Hippocampal formation (tissue), 2 donors: ENCODE results near the gene CLEC5A.
A peak's percentile ranks its signal among the peaks of the same experiment; 100 is the strongest.
"Not testable (repeated sequence)": the region's sequence is repeated elsewhere in the genome, so short reads cannot be mapped to it uniquely, and the experiment has no call there.

Source experiments
- DNase-seq, 2 donors: peaks; one replicate each; lab custom pipeline; 2025; lab: John Stamatoyannopoulos, UW

The CLEC5A gene

DNA sequence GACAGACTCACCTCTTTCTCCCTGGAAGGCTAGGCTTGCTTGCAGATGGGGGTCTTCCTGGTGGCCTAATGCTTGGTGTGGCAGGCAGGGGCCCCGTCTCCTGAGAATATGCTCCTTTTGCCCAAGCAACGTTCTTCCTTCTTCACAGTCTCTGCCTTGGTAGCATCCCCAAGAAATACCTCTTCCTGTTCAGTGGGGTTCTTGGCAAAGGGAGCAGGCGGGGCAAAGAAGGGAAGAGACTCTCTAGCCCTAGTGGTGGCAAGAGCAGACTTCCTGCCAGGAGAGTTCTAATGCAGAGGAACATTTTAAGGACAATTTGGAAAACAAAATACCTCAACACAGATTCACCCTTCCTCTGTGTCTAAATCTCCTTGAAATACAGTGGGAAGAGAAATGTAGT, at the start of gene CLEC5A:
CLEC5A (minus strand) TSS at position 179 of the 400 bp plus-strand sequence. CDS start 682 bp downstream, outside the sequence.
- no peak for DNase-seq

DNA sequence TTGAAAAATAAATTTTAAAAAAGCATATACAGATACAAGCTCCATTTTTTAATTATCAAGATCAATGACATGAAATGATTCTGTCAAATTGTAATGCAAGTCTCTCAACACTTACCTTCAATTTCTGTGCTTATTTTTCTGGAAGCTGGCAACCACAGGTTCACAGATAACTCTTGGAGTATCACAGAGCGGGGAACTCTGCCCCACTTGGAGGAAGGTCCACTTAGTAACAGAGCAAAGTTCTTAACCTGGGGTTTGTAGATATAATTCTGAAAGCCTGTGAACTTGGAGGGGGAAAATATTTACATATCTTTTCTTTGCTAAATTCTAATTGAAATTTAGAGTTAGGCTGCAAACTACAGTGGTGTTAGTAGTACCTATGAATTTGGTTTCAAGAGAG, 46.6 kb upstream of the CLEC5A start:
- DNase-seq = no peak

DNA sequence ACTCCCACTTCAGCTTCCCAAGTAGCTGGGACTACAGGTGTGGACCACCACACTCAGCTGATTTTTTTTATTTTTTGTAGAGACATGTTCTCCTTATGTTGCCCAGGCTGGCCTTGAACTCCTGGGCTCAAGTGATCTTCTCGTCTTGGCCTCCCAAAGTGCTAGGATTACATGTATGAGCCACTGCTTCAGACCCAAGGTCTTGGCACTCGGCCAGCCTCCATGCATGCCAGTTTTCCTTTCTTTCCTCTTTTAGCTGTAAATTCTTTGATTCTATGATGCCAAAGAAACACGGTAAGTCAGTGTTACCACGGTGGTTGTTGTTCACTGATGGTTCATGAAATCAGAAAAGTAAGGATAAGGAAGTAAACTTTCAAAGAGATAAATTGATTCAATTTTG, 45.9 kb upstream of the CLEC5A start:
- no peak for DNase-seq

DNA sequence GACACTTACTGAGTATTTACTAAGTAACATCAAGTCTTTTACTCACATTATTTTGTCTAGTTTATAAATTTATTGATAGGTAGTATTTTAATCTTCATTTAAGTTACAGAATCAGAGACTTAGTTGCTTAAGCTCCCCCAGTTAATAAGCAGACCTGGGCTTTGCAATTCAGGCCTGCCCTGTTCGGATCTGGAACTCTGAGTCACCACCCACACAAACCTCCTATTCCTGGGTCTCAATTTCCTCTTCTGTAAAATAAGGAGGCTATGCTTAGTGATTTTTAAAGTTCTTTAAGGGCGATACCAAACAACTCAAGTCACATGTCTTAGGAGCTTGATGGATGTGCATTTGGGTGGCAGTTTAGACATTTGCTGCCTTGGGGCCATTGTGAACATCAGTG, 45.4 kb upstream of the CLEC5A start:
- DNase-seq = no peak

DNA sequence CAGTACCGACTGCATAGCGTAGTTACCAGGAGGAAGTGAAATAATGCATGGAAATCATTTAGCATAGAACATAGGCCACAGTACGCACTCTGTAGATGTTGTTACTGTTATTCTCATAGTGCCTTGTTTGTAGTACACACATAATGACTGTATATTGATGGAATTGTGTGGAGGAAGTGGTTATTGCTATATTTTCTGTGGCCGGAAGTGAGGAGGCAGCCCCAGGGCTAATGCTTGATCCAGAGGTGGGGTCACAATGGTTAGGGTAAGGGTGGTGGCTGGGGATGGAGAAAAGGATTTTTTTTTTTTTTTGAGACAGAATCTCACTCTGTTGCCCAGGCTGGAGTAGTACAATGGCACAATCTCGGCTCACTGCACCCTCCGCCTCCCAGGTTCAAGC, 44.4 kb upstream of the CLEC5A start:
- no peak for DNase-seq

DNA sequence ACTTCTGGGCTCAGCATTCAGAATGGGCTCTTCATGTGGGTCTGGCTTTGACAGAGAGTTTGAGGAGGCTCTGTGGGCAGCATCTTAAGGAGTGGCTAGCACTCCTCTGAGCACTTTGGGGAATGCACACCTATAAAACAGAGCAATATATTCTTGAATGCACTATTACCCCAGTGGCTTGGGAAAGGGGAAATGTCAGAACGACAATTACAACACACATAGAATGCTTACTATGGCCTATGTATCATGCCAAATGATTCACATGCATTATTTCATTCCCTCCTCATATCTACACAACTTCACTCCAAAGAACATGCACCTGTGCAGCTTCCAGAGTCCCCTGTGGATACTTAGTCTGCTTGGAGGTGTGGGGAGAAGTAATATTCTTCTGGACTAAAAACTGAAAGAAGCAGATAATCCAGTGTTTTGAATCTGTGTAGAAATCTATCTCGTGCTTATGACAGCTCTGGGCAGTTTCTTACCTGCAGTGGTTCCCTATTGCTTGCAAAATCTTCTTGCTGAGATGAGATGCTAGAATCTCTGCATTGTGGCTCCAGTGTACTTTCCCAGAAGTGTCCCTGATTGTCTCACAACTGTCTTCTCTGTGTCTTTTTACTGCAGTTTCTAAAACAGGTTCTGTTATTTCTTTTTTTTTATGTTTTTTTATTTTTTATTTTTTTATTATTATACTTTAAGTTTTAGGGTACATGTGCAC, 43.4 kb upstream of the CLEC5A start:
- no peak for DNase-seq

DNA sequence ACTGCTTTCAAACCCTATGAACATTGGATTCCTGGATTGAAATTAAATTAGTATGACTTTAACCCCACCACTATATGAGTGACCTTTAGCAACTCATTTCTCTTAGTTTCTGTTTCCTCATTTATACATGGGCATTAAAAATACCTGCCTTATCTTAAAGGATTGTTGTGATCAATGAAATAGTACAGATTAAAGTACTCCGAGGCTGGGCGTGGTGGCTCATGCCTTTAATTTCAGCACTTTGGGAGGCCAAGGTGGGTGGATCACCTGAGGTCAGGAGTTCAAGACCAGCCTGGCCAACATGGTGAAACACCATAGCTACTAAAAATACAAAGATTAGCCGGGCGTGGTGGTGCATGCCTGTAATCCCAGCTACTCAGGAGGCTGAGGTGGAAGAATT, 41.0 kb upstream of the CLEC5A start:
- not testable (repeated sequence) for DNase-seq

DNA sequence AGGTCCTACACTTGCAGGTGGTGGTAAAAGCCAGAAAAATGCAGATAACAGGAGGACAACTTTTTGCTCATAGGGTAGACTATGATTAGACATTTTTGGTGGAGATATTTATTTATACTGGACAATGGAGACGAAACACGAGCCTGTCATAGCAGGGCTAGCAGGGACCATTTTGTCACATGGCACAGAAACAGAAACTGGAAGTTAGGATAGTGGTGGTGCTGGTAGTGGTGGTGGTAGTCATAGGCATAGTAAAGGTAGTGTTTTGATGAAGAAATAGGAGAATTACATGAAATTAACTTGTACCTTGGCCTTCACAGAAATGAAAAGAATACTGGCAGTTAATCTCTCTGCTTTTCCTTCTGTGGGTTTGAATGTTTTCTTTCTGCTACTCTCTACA, 40.1 kb upstream of the CLEC5A start:
- DNase-seq = no peak

DNA sequence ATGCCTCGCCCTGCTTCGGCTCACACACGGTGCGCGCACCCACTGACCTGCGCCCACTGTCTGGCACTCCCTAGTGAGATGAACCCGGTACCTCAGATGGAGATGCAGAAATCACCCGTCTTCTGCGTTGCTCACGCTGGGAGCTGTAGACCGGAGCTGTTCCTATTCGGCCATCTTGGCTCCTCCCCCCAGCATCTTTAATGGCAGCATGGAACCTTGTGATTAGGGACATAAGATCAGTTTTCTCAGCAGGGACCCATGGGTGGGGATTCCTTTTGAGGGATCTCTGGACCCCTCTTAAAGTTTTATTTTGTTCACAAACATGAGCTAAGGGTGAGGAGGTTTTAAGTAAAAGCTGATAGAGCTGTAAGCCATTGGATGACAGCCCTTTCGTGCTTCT, 39.2 kb upstream of the CLEC5A start:
- DNase-seq = not testable (repeated sequence)

DNA sequence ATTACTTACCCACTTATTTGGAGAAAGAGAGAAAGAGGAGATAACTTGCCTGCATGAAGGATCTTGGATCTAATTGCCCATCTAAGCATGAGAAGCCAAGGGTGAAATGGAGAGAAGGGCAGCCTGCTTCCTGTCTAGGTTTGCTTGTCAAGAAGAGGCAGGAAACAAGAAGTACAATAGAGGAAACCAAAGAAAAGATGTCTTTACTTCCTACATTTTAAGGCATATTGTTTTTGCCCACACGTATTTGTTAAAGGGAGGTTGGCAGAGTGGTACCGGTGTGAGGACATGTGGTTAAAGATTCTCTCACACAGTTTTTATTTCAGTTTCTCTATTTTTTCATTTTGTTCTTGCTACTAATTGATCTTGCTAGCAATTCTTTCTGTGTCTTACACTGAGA, 32.8 kb upstream of the CLEC5A start:
- no peak for DNase-seq

DNA sequence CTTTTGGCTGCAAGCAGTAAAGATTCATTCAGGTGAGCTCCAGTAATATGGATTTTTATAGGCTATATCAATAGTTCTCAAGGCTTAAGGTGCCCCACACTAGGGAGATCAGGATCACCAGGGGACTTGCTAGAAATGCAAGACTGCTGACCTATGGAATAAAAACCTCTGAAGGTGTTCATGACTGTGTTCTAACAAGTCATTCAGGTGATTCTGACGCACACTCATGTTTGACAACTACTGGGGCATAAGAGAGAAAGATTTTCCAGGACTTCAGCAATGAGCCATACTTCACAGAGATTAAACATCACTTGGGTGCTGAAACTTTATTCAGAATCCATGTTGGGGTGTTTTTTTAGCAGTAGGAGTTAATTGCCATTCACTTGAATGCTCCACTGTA, 31.6 kb upstream of the CLEC5A start:
- no peak for DNase-seq

DNA sequence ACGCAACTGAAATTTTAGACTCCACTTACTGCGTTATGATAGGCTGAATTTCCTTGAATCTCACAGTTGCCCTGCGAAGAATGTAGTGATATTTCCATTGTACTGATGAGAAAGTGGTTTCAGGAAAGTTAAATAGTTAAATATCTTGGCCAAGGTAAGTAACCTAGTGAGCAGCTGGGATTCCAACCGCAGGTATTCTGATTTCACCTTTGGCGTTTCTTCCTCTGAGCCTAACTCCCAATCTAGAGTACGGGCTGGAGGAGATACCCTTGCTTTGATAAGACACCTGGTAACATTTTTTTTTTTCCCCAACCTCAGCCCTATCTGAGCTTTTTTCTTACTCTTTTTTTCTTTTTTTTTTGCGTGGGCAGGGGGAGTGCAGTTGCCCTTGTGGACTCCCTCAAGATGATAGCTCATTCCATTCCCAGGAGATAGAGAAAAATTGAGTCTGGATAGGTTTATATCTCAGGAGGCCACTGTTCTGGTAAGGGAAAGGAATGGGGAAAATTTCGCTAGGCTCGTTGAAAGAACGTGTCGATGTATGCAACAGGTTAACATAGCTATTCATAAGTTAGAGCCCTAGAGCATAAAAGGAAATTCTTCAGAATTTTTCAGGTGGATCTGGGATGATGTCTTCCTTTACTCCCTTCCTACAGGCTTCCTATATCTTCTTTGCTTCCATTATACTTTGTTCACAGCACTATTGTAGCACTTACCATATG, 29.9 kb upstream of the CLEC5A start:
- DNase-seq = no peak

DNA sequence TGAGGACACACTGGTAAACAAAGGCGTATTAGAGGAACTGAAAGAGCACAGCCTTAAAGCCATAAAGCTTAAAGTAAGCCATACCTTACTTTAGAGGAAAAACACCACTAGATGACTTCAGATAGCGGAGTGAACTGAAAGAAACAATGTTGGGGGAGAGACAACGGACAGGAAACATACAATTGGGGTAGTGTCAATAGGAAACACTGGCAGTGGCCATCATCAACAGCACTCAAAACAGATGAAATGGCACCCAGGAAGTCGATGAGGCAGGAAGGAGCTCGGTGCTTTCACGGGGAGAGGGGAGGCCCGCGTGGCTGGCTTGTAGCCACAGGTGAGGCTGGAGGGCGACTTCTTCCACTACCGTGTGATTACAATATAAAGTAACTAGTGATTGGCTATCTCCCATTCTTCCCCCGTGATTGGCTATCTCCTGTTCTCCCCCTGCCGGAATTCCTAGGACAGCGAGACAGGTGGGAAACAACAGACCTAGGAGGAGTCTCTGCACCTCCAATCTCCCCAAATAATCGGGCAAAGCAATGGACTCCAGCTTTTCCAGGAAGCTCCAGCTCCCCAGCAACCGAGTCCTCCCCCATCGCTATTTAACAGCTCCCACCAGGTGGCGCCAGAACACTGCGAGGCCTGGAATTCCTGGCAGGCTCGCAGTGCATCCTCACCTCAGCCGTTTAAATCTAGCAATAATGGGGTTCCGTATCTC, 29.2 kb upstream of the CLEC5A start:
- peak; percentile 27 to 65 for DNase-seq

DNA sequence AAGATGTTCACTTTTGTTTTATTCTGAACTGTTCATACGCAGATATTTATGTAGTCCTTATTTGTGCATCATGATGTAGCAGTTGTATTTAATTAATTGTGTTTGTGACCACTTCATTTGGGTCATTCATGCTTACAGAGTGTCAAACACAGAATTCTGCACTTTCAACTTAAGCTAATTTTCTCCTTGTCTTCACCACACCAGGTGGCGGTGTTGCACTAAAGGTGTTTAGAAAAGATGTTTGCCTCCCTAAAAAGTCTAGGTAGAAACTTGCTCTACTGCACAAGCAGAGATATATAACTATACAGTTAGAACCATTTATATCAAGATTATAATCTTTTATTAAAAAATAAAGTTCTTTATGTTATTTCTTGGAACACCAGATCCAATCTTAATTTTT, 28.1 kb upstream of the CLEC5A start:
- no peak for DNase-seq

DNA sequence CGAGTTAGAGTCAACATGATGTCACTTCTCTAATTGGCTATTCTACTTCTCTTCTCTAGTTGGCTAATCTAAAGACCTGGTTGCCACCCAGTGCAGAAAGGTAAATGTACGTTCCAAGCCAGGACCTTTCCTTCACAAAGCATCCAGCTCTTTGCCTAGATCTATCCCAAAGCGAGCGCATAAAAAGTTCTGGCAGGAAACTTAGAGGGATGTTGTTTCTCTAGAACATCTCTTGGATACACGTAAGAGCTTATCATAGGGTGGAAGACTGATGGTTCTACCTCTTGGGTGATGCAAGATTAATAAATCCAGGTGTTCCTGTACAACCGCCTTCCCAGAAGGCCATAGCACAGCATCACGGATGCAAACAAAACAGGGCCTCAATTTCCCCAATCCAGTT, 26.9 kb upstream of the CLEC5A start, which contains the start of gene TAS2R38:
TAS2R38 (minus strand) TSS at position 101 of the 400 bp plus-strand sequence; CDS start at position 17, 84 bp downstream.
- no peak for DNase-seq

DNA sequence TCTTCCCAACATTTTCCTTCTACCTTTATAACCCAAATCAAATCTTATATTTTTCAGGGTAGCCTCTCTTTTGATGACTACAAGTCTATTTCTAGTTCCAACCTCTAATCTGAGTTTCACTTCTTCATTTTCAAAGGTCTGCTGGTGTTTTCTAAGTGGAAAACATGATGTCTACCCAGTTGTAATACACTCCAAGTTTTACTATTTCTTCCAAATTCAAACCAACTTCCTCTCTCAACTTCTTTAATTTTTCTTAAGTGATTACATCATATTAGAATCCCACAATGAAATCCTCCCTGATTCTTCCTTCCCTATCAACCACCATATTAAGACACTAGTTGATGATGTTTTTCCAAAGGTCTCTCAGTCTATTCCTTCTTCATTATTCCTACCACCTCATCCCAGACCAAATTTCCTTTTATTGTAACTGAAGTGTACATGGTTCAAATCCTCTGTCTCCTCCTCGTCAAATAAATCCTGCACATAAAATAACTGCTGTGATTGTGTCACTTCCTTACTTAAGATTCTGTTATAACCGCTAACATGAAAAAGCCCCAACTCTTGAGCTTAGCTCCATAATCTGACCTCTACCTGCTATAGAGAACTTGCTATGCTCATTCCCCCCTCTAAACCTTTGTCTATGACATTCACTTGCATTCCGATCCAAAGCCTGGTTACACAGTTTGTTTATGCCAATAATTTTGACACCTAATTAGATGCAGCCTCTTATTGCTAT, 14.1 kb upstream of the CLEC5A start:
- DNase-seq = peak in 1 of 2 donors; percentile 25

DNA sequence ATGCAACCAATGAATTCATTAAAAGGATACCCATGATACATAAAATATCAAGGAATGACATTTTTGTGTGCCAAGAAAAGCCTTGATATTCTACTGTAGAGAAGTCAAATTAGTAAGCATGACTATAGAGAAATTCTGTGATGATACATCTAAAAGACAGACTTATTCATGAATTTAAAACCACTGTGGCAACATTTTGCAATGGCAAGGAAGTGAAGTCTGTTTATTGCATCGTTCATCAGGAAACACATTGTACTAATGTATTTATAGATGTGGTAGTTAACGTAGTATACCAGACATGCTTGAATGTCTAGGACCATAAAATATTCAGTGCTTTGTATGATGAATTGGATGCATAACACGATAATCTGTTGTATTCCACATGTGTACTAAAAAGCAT, 9.3 kb upstream of the CLEC5A start:
- DNase-seq = no peak

DNA sequence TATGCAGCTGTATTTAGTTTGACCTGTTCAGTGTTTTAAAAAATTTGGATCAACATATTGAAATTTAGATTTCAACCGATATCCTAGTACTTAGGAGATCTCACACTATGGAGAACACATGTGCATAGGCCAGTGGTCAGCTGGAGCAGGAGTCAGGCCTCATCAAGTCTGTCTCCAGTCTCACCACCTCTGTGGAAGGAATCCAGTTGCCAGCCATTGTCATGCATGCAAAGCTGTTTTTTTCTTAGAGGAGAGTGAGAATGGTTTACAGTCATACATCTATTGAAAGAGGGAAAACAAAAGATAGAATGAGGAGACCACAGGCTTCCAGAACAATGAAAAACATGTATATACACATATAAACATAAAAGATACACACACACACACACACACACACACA, 7.6 kb upstream of the CLEC5A start:
- DNase-seq = no peak

DNA sequence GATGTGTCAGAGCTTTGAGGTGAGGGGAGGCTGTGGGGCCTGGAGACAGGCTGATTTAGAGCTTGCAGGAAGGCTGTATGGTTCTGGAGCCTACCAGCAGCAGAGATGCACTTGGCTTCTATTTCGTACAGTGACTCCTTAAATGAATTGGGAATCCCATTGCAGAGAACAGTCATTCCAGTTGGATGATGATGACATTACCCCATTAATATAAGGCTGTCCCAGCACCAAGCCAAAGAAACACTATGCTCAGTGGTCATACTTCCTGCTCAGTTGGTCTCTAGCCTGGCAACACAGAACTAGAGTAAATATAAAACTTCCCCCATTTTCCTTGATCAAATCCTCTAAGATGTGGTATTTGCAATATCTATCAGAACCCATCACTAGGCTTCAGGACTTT, 5.7 kb upstream of the CLEC5A start:
- DNase-seq = no peak

DNA sequence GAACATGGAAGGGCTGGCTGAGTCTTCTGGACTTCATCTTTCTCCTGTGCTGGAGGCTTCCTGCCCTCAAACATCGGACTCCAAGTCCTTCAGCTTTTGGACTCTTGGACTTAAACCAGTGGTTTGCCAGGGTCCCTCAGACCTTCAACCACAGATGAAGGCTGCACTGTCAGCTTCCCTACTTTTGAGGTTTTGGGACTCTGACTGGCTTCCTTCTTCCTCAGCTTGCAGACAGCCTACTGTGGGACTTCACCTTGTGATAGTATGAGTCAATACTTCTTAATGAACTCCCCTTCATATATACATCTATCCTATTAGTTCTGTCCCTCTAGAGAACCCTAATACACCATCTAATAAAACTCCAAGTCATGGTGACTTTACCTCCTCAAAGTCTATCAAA, 4.0 kb upstream of the CLEC5A start:
- no peak for DNase-seq

DNA sequence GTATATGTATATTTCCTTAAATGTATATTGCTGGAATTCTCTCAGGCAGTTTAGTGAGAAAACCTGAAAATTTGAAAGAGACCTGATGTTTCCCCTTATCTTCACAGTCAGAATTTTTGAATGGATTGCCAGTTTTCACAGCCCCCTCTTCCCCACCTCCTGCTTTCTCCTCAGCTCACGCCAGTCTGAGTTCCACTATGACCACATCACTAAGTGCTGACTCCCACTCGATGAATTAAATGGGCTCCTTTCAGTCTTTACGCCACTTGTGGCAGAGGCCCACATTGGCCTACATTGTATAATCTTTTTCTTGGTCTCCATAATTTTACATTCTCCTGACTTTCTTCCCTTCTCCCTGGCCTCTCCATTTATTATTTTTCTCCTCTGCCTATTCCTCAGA, 3.1 kb upstream of the CLEC5A start:
- DNase-seq = no peak

DNA sequence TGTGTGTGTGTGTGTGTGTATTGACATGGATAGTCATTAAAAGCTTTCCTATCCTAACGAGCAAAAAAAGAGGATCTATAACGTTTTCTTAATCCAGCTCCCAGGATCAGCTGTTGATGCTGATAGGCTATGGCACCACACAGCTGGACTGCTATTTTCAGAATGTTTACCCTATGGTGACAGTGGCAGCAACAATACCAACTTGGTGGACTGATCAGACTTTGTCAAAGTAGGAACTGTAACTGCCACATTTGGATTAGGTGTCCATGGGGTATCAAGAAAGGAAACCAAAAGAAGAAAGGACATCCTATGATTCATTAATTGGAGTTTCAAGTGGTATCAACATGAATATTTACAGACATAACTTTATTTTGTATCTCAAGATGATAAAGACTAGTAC, 2.7 kb upstream of the CLEC5A start:
- DNase-seq = no peak
